H1 (cell line): ENCODE data around the gene PYGB. TPM values are rescaled to one million over a fixed set of nuclear protein-coding genes. Genes with fewer than 3 reads are reported as not detected.
A peak's percentile ranks its signal among the peaks of the same experiment; 100 is the strongest.

ENCODE experiments used
- CTCF ChIA-PET: fragments of 300-600 bp; sonication (Branson Sonifier 250); formaldehyde crosslinking; loops from one replicate; lab custom pipeline; 2021; ENCODE audit not compliant: partially characterized antibody; lab: Charles Lee
- POLR2A ChIA-PET: fragments of 300-600 bp; sonication (Branson Sonifier 250); formaldehyde crosslinking; loops from one replicate; lab custom pipeline; 2021; ENCODE audit warnings: inconsistent platforms; ENCODE audit not compliant: partially characterized antibody; lab: Charles Lee
- DNase-seq, 2 experiments: peaks; one replicate each; pipeline versions ENCODE4 v3.0.0 to v3.0.0-alpha.2; 2010 to 2022; ENCODE audit warnings: low spot score in 2 of 2, low read depth in 1 of 2, mixed read lengths in 1 of 2
- FAIRE-seq: peaks from 2 replicates; lab custom pipeline; 2011; peaks lifted over from hg19 to GRCh38; lab: Jason Lieb, UNC
- H2AFZ ChIP-seq: 2 replicates; pipeline ENCODE4 v1.8.1; 2012; ENCODE audit warnings: low read length, inconsistent platforms
- H2AK5ac ChIP-seq: 2 replicates; pipeline ENCODE4 v1.6.1; 2013; ENCODE audit warnings: low read depth, low read length
- H2BK120ac ChIP-seq: replicated peaks from 2 replicates; pipeline ENCODE3; 2013; ENCODE audit warnings: low read depth, low read length, inconsistent platforms
- H2BK12ac ChIP-seq: 2 replicates; pipeline ENCODE4 v1.6.1; 2013; ENCODE audit warnings: low read depth, low read length
- H2BK15ac ChIP-seq: 2 replicates; pipeline ENCODE4 v1.6.1; 2013; ENCODE audit warnings: low read length
- H2BK20ac ChIP-seq: 2 replicates; pipeline ENCODE4 v1.6.1; 2013; ENCODE audit warnings: low read length
- H2BK5ac ChIP-seq: 2 replicates; pipeline ENCODE4 v1.6.1; 2013; ENCODE audit warnings: low read depth, low read length
- H3K14ac ChIP-seq: 2 replicates; pipeline ENCODE4 v1.6.1; 2013; ENCODE audit warnings: inconsistent platforms; ENCODE audit not compliant: insufficient read length
- H3K18ac ChIP-seq: 2 replicates; pipeline ENCODE4 v1.6.1; 2013; ENCODE audit warnings: low read length; ENCODE audit errors: extremely low read depth
- H3K23ac ChIP-seq: 2 replicates; pipeline ENCODE4 v1.6.1; 2013; ENCODE audit warnings: inconsistent platforms; ENCODE audit not compliant: insufficient read length
- H3K23me2 ChIP-seq: 2 replicates; pipeline ENCODE4 v1.6.1; 2013; ENCODE audit warnings: low read depth, low read length
- H3K27ac ChIP-seq: 2 replicates; pipeline ENCODE4 v1.6.1; 2011; ENCODE audit warnings: low read depth, low read length, inconsistent platforms
- H3K27me3 ChIP-seq, 4 experiments: replicated peaks in 1 of 4; 1 replicate in 1 of 4; 2 replicates in 3 of 4; pipeline versions ENCODE4 v1.6.1 to v1.8.1; 2011 to 2013; ENCODE audit warnings: low read length in 3 of 4, mild to moderate bottlenecking in 3 of 4, inconsistent platforms in 2 of 4, mixed read lengths in 2 of 4, moderate library complexity in 1 of 4; ENCODE audit not compliant: control insufficient read depth in 3 of 4, insufficient read depth in 3 of 4; ENCODE audit errors: extremely low read depth in 1 of 4
- H3K36me3 ChIP-seq, 4 experiments: 2 replicates each; pipeline versions ENCODE4 v1.6.1 to v1.8.1; 2011 to 2013; ENCODE audit warnings: mild to moderate bottlenecking in 4 of 4, low read length in 3 of 4, moderate library complexity in 2 of 4, control low read depth in 1 of 4, inconsistent platforms in 1 of 4; ENCODE audit not compliant: insufficient read depth in 4 of 4, control insufficient read depth in 2 of 4
- H3K4ac ChIP-seq: replicated peaks from 2 replicates; pipeline ENCODE3; 2013; ENCODE audit warnings: low read length, low read depth, mixed read lengths, inconsistent platforms; ENCODE audit not compliant: insufficient read length
- H3K4me1 ChIP-seq, 4 experiments: replicated peaks in 1 of 4; 1 replicate in 1 of 4; 2 replicates in 3 of 4; pipeline versions ENCODE4 v1.6.1 to v1.8.1; 2011 to 2013; ENCODE audit warnings: low read length in 3 of 4, inconsistent platforms in 2 of 4, mixed read lengths in 1 of 4; ENCODE audit not compliant: insufficient read depth in 4 of 4, control insufficient read depth in 3 of 4
- H3K4me2 ChIP-seq, 2 experiments: 2 replicates each; pipeline versions ENCODE4 v1.6.1 to v1.8.1; 2011 to 2013; ENCODE audit warnings: low read depth in 2 of 2, low read length in 2 of 2, control low read depth in 1 of 2, inconsistent platforms in 1 of 2, mild to moderate bottlenecking in 1 of 2; ENCODE audit not compliant: insufficient read depth in 1 of 2
- H3K4me3 ChIP-seq, 4 experiments: fragments of 200-600, 300-600 bp in 1 of 4; sonication (generic), shearing (Covaris generic), sonication (Bioruptor Twin) in 1 of 4; 2 replicates each; pipeline versions ENCODE4 v1.5.1 to v1.8.1; 2011 to 2016; ENCODE audit warnings: low read length in 4 of 4, low read depth in 3 of 4, control low read depth in 2 of 4, inconsistent platforms in 2 of 4, mild to moderate bottlenecking in 2 of 4, mixed read lengths in 1 of 4, moderate library complexity in 1 of 4; ENCODE audit not compliant: insufficient read depth in 2 of 4; ENCODE audit errors: extremely low read depth in 1 of 4
- H3K56ac ChIP-seq: replicated peaks from 2 replicates; pipeline ENCODE3; 2013; ENCODE audit warnings: low read depth, mild to moderate bottlenecking, mixed read lengths, low read length, inconsistent platforms; ENCODE audit not compliant: insufficient read length
- H3K79me1 ChIP-seq: 2 replicates; pipeline ENCODE4 v1.6.1; 2013; ENCODE audit warnings: low read depth, low read length, control low read depth
- H3K79me2 ChIP-seq, 2 experiments: 2 replicates each; pipeline versions ENCODE4 v1.6.1 to v1.8.1; 2012 to 2013; ENCODE audit warnings: low read length in 2 of 2, mild to moderate bottlenecking in 2 of 2, inconsistent platforms in 1 of 2; ENCODE audit not compliant: insufficient read depth in 2 of 2, control insufficient read depth in 1 of 2
- H3K9ac ChIP-seq, 4 experiments: replicated peaks in 1 of 4; 1 replicate in 1 of 4; 2 replicates in 3 of 4; pipeline versions ENCODE4 v1.6.1 to v1.8.1; 2011 to 2013; ENCODE audit warnings: low read depth in 3 of 4, low read length in 3 of 4, control low read depth in 2 of 4, mild to moderate bottlenecking in 2 of 4, moderate library complexity in 2 of 4, inconsistent platforms in 1 of 4; ENCODE audit errors: extremely low read depth in 1 of 4
- H3K9me3 ChIP-seq, 2 experiments: 2 replicates each; pipeline versions ENCODE4 v1.6.1 to v1.8.1; 2012 to 2013; ENCODE audit warnings: mild to moderate bottlenecking in 2 of 2, moderate library complexity in 2 of 2, control low read depth in 1 of 2, inconsistent platforms in 1 of 2, low read depth in 1 of 2, low read length in 1 of 2, mixed read lengths in 1 of 2; ENCODE audit not compliant: insufficient read depth in 2 of 2
- H4K20me1 ChIP-seq, 2 experiments: replicated peaks in 1 of 2; 2 replicates each; pipeline versions ENCODE3 to v1.8.1; 2011 to 2013; ENCODE audit warnings: inconsistent platforms in 2 of 2, low read length in 2 of 2, mild to moderate bottlenecking in 1 of 2; ENCODE audit not compliant: insufficient read depth in 2 of 2, control insufficient read depth in 1 of 2
- H4K5ac ChIP-seq: 2 replicates; pipeline ENCODE4 v1.6.1; 2013; ENCODE audit warnings: low read length, low read depth, mixed read lengths, inconsistent platforms; ENCODE audit not compliant: insufficient read length
- H4K8ac ChIP-seq: 2 replicates; pipeline ENCODE4 v1.8.0; 2013; ENCODE audit warnings: mild to moderate bottlenecking, moderate library complexity, low read length, inconsistent platforms; ENCODE audit not compliant: insufficient read depth; ENCODE audit errors: extremely low read depth
- H4K91ac ChIP-seq: replicated peaks from 2 replicates; pipeline ENCODE3; 2013; ENCODE audit warnings: low read length, mixed read lengths, inconsistent platforms; ENCODE audit not compliant: insufficient read length
- BCL11A ChIP-seq, 2 experiments: IDR thresholded peaks; one replicate each; pipeline ENCODE4 v1.6.1; 2011; ENCODE audit warnings: low read depth in 2 of 2, low read length in 2 of 2, mild to moderate bottlenecking in 2 of 2
- FOSL1 ChIP-seq: IDR thresholded peaks from 2 replicates; pipeline ENCODE4 v1.6.1; 2011; ENCODE audit warnings: mild to moderate bottlenecking, low read depth, low read length, moderate library complexity; ENCODE audit not compliant: insufficient read depth
- HDAC2 ChIP-seq, 2 experiments: fragments of 300-600 bp in 1 of 2; sonication (generic) in 1 of 2; IDR thresholded peaks; 2 replicates each; pipeline ENCODE4 v1.6.1; 2011 to 2012; ENCODE audit warnings: low read depth in 2 of 2, low read length in 2 of 2, mild to moderate bottlenecking in 2 of 2, moderate library complexity in 2 of 2, borderline replicate concordance in 1 of 2, inconsistent platforms in 1 of 2
- JUN ChIP-seq: IDR thresholded peaks from 2 replicates; pipeline ENCODE4 v1.6.1; 2011; ENCODE audit warnings: low read depth, mild to moderate bottlenecking, improper control_type of control experiment, low read length
- JUND ChIP-seq: IDR thresholded peaks from 2 replicates; pipeline ENCODE4 v1.6.1; 2011; ENCODE audit warnings: mild to moderate bottlenecking, improper control_type of control experiment, low read length
- KDM1A ChIP-seq: fragments of 200-600, 300-600 bp; sonication (generic); IDR thresholded peaks from 2 replicates; pipeline ENCODE4 v1.7.1; 2016; ENCODE audit warnings: mild to moderate bottlenecking, low read length, borderline replicate concordance
- KDM4A ChIP-seq: IDR thresholded peaks from one replicate; pipeline ENCODE4 v1.7.1; 2012; ENCODE audit warnings: low read depth, mild to moderate bottlenecking, moderate library complexity, low read length, inconsistent platforms; ENCODE audit not compliant: severe bottlenecking
- RNF2 ChIP-seq: fragments of 200-900, 300-1000 bp; sonication (generic); IDR thresholded peaks from 2 replicates; pipeline ENCODE4 v1.7.1; 2016; ENCODE audit warnings: borderline replicate concordance, low read depth, mild to moderate bottlenecking, antibody characterized with exemption, low read length; ENCODE audit not compliant: poor library complexity, severe bottlenecking; ENCODE audit errors: missing control alignments
- SAP30 ChIP-seq: fragments of 300-600 bp; sonication (generic); IDR thresholded peaks from 2 replicates; pipeline ENCODE4 v1.7.1; 2012; ENCODE audit warnings: low read length, moderate library complexity, mild to moderate bottlenecking, inconsistent platforms; ENCODE audit not compliant: insufficient read depth, insufficient replicate concordance
- SIRT6 ChIP-seq: IDR thresholded peaks from one replicate; pipeline ENCODE4 v1.7.1; 2012; ENCODE audit warnings: low read length, inconsistent platforms
- SIX5 ChIP-seq: IDR thresholded peaks from 2 replicates; pipeline ENCODE4 v1.6.1; 2011; ENCODE audit warnings: mild to moderate bottlenecking, low read depth, low read length
- SP1 ChIP-seq: IDR thresholded peaks from 2 replicates; pipeline ENCODE4 v1.6.1; 2011; ENCODE audit warnings: low read depth, low read length
- TAF1 ChIP-seq: IDR thresholded peaks from 2 replicates; pipeline ENCODE4 v1.6.1; 2011; ENCODE audit warnings: mild to moderate bottlenecking, low read depth, low read length
- TCF12 ChIP-seq: IDR thresholded peaks from 2 replicates; pipeline ENCODE4 v1.6.1; 2011; ENCODE audit warnings: low read depth, mild to moderate bottlenecking, low read length
- WGBS, 2 experiments: shearing (Covaris generic) in 1 of 2; methylation state at CpG; one replicate each; pipeline versions ENCODE4 v1.1.6 to v1.1.7; 2013 to 2015; ENCODE audit warnings: low lambda C conversion rate in 2 of 2, mixed read lengths in 2 of 2, inconsistent platforms in 1 of 2, low coverage in 1 of 2, missing lambda C conversion rate in 1 of 2; ENCODE audit not compliant: insufficient replicate concordance in 2 of 2, insufficient coverage in 1 of 2, insufficient read length in 1 of 2; ENCODE audit errors: extremely low coverage in 1 of 2, missing lambda C conversion rate in 1 of 2; 5-methylcytosine and 5-hydroxymethylcytosine counted together
- polyA plus RNA-seq, 7 experiments: library from polyadenylated mRNA; depleted of rRNA in 3 of 7; stranded (reverse) in 5 of 7; unstranded in 2 of 7; fragments of >200 nt in 5 of 7; fragments of 200-250 nt in 2 of 7; gene quantifications; 1 replicate in 5 of 7; 2 replicates in 1 of 7; 4 replicates in 1 of 7; pipeline versions ENCODE4 v1.2.1 to v1.2.3, GENCODE V29; 2011 to 2013; ENCODE audit warnings: missing spikeins in 2 of 7, mixed read lengths in 2 of 7
- total RNA-seq: library from RNA; stranded (reverse); fragmentation: NEBNext Ultra II Directional; extraction: Animal tissue kit (Norgen Biotek cat#: 25700); gene quantifications from 2 replicates; pipeline ENCODE4 v1.2.1, GENCODE V29; 2021

Gene PYGB
- total and polyA plus RNA-seq, 2 of the 8 experiments (the other 6 are each of a cell fraction or from before 2014, with no cell fraction given) = 26.6 to 56.0 TPM

- H2BK120ac ChIP-seq = no peak overlapping the region
- H3K23ac ChIP-seq = no peak overlapping the region
- H4K5ac ChIP-seq = no peak overlapping the region
- ChIA-PET POLR2A (interaction anchor here (1.5 to 2.1 kb wide), 2 partner anchors 9 to 12 kb away, joined by 4 to 6 read pairs; partner anchors contain the start of gene PYGB), CTCF (interaction anchor here (1.6 kb wide), 1 partner anchor 110 kb away, joined by 3 read pairs; no protein-coding TSS in a partner anchor)
- no peaks in the 10 kb centered on the region for H3K23me2 ChIP-seq
- no peak overlapping the region for H2BK15ac ChIP-seq
- peaks cover 0 to 16% of the 10 kb centered on the region in 2 experiments; a peak in 2 of 4 replicates for H3K79me2 ChIP-seq
- no peak overlapping the region for H2BK5ac ChIP-seq
- H3K14ac ChIP-seq = no peak overlapping the region
- no peak overlapping the region for H3K4ac ChIP-seq
- H3K56ac ChIP-seq = no peak overlapping the region
- no peak overlapping the region for H4K91ac ChIP-seq
- H2BK20ac ChIP-seq = no peak overlapping the region
- H2BK12ac ChIP-seq = no peak overlapping the region
- H3K9ac ChIP-seq = no peak overlapping the region
- H3K4me3 ChIP-seq = no peak overlapping the region
- no peak overlapping the region for H3K18ac ChIP-seq
- WGBS, 2 experiments = 91% methylated on average over 12 of the region's 12 CpGs; no CpG with 5 or more reads in 1 of the 2 experiments
- H2AFZ ChIP-seq = no peak overlapping the region
- FAIRE-seq = no peak
- no peaks in the 10 kb centered on the region for H4K20me1 ChIP-seq
- H3K36me3 ChIP-seq = peaks cover 2 to 17% (median 9%) of the 10 kb centered on the region in 4 experiments; a peak in 3 of 8 replicates
- no peak overlapping the region for H3K4me2 ChIP-seq
- H2AK5ac ChIP-seq = no peak overlapping the region
- H3K27ac ChIP-seq = no peak overlapping the region
- no peaks in the 10 kb centered on the region for H3K27me3 ChIP-seq
- H3K4me1 ChIP-seq = no peaks in the 10 kb centered on the region
- no peak overlapping the region for H4K8ac ChIP-seq
- peaks cover 13% of the 10 kb centered on the region for H3K79me1 ChIP-seq
- H3K9me3 ChIP-seq = peaks cover 0 to 6% of the 10 kb centered on the region in 2 experiments; a peak in 1 of 4 replicates
- DNase-seq = peak in 1 of 2 experiments; percentile 30
- TF ChIP-seq SAP30 (no peak), TCF12 (no peak), JUN (no peak), TAF1 (no peak), SP1 (no peak), RNF2 (no peak), HDAC2 (IDR thresholded peaks at IDR 0.05; ENCODE audit: borderline replicate concordance in 1 of 2, low read depth in 2 of 2, low read length in 2 of 2) (no peak), BCL11A (IDR thresholded peaks at IDR 0.05; ENCODE audit: low read depth in 2 of 2, low read length in 2 of 2) (no peak), SIX5 (no peak), KDM4A (no peak), FOSL1 (no peak), JUND (no peak), SIRT6 (no peak), KDM1A (no peak)
These were observed 11.5 kb downstream of the PYGB start for GRCh38 chr20:25259358-25259757.
